Heart left ventricle (tissue), 13 donors: Measurements from ENCODE around the gene C2.

ENCODE experiments used
- CTCF ChIP-seq, 12 donors: fragments of 200-600 bp; sonication (generic) in 4 of 12; IDR thresholded peaks; one replicate each; pipeline versions ENCODE4 v1.5.0 to v1.8.0; 2018 to 2022; ENCODE audit warnings: antibody characterized with exemption in 12 of 12, mild to moderate bottlenecking in 5 of 12
- POLR2A ChIP-seq, 2 donors: fragments of 450-650 bp; IDR thresholded peaks; one replicate each; pipeline ENCODE4 v1.6.1; 2017; ENCODE audit warnings: antibody characterized with exemption in 2 of 2, mild to moderate bottlenecking in 2 of 2, moderate library complexity in 2 of 2
- donor health status: ischemic (EF 13 %, LVEDD 7.1; RV severe dilation, severe dysfunction).
- donor health status: DM: no; HTN: yes; CAD: no.
- donor health status: DM: no; HTN: no; CAD: no.
- donor health status: ischemic (EF 25% LVEDD 6.9; RV normal size, moderate dysfunction).
- donor health status: ischemic (EF 25% LVEDD 5.7; RV mildly dilated, moderate dysfunction).
- donor health status: ischemic (EF 35%, LVEDD 5.7; RV mildly dilated, moderate dysfunction).
- donor health status: nonischemic (EF 11% LVEDD 7.7; RV severe dilation, severe dysfunction).
- donor health status: DM: yes; HTN: yes; CAD: no.
- donor health status: PGD.
- donor health status: ischemic (EF 29% LVEDD 5.4; RV normal size, mild dysfunction).
- donor health status: nonischemic (EF 23%, LVEDD 6.1; RV moderate dilation, normal function).

- no peak for TF ChIP-seq CTCF (IDR thresholded peaks at IDR 0.05)
- TF ChIP-seq POLR2A (IDR thresholded peaks at IDR 0.05) = no peak
These were observed 20.8 kb downstream of the C2 start for GRCh38 chr6:31948306-31948705.
